ENCODE data around the gene NKD1. TPM values are rescaled to one million over a fixed set of nuclear protein-coding genes. Genes with fewer than 3 reads are reported as not detected.
A peak's percentile ranks its signal among the peaks of the same experiment; 100 is the strongest.
"Not testable (repeated sequence)": the region's sequence is repeated elsewhere in the genome, so short reads cannot be mapped to it uniquely, and the experiment has no call there.

NKD1 gene, protein sequence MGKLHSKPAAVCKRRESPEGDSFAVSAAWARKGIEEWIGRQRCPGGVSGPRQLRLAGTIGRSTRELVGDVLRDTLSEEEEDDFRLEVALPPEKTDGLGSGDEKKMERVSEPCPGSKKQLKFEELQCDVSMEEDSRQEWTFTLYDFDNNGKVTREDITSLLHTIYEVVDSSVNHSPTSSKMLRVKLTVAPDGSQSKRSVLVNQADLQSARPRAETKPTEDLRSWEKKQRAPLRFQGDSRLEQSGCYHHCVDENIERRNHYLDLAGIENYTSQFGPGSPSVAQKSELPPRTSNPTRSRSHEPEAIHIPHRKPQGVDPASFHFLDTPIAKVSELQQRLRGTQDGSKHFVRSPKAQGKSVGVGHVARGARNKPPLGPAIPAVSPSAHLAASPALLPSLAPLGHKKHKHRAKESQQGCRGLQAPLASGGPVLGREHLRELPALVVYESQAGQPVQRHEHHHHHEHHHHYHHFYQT
- total RNA-seq = 2.4 TPM

DNA sequence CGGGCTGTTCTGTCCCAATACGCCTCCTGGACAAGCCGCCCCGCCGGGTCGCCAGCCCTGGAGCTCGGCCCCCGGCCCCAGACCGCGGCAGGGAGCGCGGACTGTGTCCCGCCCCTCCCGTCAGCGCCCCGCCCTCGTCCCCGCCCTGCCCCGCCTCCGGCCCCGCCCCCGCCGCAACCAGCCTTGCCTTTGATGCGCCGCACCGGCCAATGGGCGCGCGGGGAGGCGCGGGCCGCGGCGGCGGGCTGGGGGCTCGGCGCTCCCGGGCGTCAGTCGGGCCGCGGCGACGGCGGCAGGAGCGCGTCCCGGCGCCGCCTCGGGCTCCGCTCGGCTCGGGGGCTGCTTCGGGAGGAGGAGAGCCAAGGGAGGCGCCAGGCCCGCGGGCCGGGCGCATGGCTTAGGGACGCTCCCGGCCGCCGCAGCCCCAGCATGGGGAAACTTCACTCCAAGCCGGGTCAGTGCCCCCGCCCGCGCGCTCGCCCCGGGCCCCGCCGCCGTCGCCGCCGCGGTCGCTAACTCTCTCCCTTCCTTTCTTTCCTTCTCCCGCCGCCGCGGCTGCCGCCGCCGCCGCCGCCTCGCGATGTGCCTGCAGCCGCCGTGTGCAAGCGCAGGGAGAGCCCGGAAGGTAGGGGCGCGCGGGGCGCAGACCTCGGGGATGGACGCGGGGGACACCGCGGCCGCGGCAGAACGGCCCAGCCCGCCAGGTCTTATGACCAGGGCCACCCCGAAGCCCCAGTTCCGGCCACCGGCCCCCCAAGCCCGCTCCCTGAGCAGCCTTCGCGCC, at the start of gene NKD1:
NKD1 (plus strand) TSS at position 272 of the 784 bp plus-strand sequence; CDS start at position 430, 158 bp downstream.
- FAIRE-seq = no peak
- peak; percentile 93 to 96 for DNase-seq (ENCODE audit: low spot score in 2 of 2)

DNA sequence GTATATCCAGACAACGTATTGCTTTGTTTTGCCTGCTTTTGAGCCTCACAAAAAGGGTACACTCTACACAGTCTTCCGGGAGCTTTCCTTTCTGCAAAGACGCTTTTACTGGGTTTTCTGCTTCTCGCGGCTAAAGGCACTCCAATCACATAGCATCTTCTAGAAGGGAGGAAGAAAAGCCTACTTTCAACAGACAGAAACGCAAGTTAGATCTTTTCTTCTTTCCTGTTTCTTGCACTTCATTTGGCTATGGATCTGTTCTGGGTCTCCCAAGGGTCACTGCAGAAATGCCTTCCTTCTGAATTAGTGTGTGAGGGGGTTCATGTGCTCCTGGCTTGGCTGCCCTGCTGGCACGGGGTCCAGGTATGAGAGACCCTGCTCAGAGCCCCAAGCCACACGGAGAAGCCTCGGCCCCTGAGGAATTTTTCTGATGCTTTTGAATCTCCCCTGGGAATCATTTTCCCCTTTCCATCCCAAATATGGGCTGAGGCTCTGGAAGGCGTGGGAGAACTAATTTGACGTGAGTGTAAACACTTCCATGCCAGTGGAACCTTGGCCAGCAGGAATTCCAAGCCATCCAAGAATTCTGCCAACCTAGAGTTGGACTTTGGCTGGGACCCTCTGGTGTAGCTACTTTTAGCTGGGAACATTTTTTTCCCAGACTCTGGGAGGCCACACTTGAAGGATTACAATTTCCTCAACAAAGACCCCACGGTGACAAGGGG, 49.6 kb upstream of the NKD1 start:
- FAIRE-seq = no peak

DNA sequence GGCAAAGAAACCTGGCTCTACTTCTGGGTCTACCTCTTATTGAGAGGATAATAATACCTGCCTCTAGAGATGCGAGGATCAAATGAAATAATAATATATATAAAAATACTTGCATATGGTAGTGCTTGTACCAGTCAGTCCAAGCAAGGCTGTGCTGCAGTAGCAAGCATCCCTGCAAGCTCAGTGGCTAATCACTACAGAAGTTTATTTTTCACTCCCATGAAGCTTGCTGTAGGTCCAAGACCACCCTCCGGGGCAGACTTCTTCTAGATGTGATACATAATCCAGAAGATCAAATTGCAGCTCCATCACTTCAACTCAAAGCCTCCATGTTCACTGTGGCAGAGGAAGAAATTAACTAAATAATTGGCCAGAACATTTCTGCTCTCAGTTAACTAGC, 48.9 kb upstream of the NKD1 start:
- no peak for FAIRE-seq
- no peak for DNase-seq (ENCODE audit: low spot score in 2 of 2)

More for the DNA sequence above, 49.6 kb upstream of the NKD1 start:
- DNase-seq (ENCODE audit: low spot score in 2 of 2) = no peak

DNA sequence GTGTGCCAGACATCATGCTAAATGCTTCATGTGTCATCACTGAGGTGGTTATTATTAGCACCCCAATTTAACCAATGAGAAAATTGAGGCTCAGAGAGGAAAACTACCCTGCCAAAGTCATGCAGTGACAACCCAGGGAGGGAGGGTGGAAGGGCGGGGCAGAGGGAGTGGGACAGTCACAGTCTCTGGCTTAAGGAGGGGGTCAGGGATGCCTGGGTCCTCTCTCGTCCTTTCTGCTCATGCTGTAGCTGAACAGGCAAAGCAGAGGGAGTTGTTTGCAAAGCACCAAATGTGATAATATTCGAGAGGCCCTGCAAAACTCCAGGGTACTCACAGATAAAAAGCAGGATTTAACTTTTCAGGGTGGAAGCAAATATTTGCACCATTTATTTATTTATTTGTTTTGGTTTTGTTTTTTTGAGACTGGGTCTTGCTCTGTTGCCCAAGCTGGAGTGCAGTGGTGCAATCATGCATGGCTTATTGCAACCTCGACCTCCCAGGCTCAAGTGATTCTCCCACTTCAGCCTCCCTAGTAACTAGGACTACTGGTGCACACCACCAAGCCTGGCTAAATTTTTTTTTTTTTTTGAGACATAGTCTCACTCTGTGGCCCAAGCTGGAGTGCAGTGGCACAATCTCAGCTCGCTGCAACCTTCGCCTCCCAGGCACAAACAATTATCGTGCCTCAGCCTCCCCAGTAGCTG, 47.9 kb upstream of the NKD1 start:
- FAIRE-seq (no peak), DNase-seq (ENCODE audit: low spot score in 2 of 2) (no peak)

DNA sequence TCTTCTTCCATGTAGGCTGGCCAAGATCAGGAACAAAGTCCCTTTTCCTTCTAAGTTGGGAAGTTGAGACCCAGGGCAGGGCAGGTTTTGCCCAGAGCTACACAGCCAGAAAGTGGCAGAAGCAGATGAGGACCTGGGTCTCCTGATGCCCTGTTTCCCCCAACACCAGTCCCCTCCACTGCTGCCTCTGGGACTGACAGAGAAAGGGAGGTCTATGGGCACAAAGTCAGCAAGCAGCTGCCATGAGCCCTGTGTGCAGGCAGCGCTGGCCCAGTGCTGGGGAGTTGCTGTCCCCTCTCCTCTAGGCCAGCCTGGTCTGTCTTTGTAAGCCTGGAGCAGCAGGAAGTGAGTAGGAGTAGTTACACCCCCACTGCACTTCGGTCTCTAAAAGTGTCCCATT, 46.9 kb upstream of the NKD1 start:
- DNase-seq (ENCODE audit: low spot score in 2 of 2) (no peak), FAIRE-seq (no peak)

DNA sequence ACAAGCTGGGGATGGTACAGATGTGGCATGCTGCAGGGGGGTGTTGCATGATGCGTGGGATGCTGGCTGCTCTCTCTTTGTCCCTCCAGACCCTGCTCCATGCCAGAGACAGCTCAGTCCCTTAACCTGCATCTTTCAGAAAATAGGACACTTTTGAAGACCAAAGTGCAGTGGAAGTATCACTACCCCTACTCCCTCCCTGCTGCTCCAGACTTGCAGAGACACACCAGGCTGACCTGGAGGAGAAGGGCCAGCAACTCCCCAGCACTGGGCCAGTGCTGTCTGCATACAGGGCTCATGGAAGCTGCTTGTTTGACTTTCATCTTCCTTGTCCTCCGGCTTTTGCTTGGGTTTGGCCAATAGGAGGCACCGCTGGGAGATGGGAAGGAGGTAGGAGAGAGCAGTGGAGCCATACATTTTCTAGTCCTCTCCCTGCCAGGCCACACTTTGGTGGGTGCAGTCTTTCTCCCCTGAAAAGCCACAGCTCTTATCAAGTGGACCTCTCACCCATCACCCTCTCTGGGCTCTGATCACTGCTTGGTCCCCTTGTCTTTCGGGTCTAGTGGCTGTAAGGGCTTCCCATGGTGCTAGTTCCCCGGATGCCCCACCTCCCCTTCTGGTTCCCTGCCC, 46.1 kb upstream of the NKD1 start:
- no peak for DNase-seq (ENCODE audit: low spot score in 2 of 2)
- no peak for FAIRE-seq

DNA sequence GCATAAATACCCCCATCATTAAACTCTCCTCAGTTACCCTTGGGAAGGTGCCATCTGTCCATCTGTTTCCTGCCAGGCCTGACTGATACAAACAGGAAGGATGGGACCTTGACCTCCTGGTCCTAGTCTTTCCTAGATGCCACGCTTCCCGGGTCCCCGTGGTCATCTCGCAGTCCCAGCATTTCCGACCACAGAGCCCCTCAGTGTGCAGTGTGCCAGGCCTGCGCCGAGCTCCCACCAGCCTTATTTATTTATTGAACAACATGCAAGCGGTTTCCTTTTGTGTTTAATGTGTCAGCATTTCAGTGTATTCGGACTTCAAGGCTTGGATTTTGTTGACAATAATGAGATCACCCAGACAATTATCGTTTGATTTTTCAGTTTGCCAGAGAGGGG, 45.6 kb upstream of the NKD1 start:
- no peak for DNase-seq (ENCODE audit: low spot score in 2 of 2)
- FAIRE-seq = no peak

DNA sequence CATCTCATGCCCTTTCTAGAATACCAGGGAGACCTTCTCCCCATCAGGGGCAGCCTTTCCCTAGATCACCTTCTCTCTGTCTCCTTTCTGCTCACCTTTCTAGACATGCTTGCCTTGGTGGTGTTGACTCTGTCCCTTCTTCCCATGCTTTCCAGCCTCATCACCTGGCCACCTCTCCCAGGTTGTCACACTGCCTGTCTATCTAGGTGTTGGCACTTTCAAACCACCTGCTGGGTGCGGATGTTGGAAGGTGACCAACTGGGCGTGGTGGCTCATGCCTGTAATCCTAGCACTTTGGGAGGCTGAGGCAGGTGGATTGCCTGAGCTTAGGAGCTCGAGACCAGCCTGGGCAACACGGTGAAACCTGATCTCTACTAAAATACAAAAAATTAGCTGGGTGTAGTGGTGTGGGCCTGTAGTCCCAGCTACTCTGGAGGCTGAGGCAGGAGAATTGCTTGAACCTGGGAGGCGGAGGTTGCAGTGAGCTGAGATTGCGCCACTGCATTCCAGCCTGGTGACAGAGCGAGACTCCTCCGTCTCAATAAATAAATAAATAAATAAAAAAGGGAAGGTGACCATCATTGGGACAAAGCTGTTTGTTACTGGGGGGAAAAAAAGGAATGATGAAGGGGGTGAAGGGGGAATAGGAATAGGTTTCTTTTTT, 44.2 kb upstream of the NKD1 start:
- not testable (repeated sequence) for FAIRE-seq; DNase-seq (ENCODE audit: low spot score in 2 of 2)

- DNase-seq (ENCODE audit: low spot score in 2 of 2) (no peak), FAIRE-seq (no peak)
Observed at GRCh38 chr16:50505115-50505514, 43.1 kb upstream of the NKD1 start.

DNA sequence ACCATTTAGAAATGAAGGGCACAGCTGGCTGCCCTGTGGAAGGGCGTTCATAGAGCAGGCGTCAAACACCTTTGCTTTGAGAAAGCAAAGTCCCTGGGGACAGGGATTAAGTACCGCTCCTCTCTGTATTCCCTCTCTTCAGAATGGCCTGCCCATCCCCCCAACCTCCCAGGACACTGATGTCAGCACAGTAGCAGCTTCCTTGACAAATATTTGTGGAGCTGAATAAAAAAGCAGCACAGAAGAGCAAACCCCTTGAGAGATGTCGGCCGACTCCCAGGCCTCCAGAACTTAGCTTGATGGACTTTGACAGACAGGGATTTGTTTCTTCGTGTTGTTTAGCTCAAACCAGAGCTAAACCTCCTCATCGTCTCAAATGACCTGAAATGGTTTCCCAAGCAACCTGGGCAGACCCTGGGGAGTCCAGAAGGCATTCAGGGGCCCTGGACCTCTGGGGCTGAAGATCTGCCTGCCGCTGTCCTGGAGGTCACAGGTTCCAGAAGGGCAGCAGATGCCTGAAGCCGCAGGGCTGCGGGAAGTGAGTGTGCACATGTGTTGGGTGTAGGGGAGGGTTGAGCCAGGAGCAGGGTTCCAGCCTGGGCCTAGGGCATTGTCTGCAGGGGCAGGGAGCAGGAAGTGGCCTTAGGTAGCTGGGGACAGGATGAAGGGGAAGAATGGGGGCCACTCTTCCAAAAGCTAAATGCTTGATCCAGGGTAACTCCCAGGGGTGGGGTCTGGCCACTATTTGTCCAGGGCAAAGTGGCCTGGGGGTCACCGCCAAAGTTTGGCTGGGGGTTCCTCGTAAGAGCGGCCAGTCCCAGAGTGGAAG, 42.3 kb upstream of the NKD1 start:
- FAIRE-seq (no peak), DNase-seq (ENCODE audit: low spot score in 2 of 2) (no peak)

- FAIRE-seq (no peak), DNase-seq (ENCODE audit: low spot score in 2 of 2) (no peak)
Observed at GRCh38 chr16:50506543-50506937, 41.7 kb upstream of the NKD1 start.

GRCh38 chr16:50507397-50507796, 40.8 kb upstream of the NKD1 start:
- no peak for FAIRE-seq
- no peak for DNase-seq (ENCODE audit: low spot score in 2 of 2)

DNA sequence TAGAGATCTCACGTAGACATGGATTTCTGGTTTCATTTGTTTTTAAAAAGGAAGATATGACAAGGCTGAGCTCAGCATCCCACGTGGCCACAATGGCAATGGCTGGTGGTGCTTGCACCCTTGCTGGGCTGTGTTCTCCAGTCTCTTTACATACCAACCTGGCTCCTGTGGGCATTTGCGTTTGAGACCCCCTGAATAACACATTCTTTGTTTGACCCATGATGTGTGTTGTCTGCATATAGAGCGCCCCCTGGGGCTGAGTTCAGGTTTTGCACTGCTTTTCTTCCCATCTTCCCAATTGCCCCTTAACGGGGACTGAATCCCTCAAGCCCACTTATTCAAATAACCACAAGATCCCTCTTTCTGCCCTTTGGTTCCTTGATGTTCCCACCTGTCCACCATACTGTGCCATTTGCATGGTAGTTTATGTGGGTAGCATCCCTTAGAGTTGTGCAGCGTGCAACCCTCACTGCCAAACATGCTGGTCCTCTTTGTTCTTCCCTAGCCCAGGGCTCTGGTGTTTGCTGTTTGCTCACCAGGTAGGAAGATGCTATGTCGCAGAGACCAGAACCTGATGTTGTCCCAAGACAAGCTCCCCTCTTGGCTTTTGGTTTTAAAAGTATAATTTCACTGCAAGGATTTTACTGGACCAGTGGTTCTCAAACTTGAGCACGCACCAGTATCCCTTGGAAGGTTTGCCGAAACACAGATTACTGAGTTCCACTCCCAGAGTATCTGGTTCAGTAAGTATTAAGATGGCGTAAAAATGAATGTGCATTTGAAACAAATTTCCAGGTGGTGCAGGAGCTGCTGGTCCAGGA, 38.5 kb upstream of the NKD1 start:
- no peak for DNase-seq (ENCODE audit: low spot score in 2 of 2)
- no peak for FAIRE-seq

- FAIRE-seq = no peak
- DNase-seq (ENCODE audit: low spot score in 2 of 2) = no peak
Observed at GRCh38 chr16:50515218-50515617, 33.0 kb upstream of the NKD1 start.

- DNase-seq (ENCODE audit: low spot score in 2 of 2) = no peak
- FAIRE-seq = no peak
Observed at GRCh38 chr16:50516401-50516800, 31.8 kb upstream of the NKD1 start.

- FAIRE-seq = no peak
- no peak for DNase-seq (ENCODE audit: low spot score in 2 of 2)
Observed at GRCh38 chr16:50516890-50517289, 31.3 kb upstream of the NKD1 start.

- FAIRE-seq (no peak), DNase-seq (ENCODE audit: low spot score in 2 of 2) (no peak)
Observed at GRCh38 chr16:50517450-50518252, 30.5 kb upstream of the NKD1 start.
